ENCODE data around the gene RAB30.

DNA sequence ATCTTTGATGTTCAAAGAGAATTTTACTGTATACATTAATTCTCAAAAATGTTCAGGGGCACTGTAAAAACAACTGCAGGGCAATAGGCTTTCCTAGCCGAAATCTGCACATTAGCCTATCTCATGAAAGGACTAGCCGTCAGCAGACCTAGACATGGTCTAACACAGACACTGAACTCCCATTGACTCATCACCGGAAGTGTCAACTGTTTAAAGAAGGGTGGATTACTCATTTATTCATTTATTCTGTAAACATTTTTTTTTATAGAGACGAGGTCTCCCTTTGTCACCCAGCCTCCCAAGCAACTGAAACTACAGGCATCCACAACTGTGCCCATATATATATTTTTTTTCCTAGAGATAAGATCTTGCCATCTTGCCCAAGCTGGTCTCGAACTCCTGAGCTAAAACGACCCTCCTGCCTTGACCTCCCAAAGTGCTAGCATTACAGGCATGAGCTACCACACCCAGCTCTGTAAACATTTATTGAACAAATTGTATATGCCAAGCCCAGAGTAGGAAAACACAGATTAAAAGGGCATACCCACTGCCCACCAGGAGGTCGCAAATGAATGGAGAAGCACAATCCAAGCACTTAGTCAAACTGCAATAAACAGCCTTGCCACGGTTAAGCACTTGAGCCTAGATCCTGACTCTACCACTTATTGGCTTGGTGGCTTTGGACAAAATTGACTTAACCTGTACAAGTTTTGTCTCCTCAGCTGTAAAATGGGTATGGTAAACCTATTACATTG lies 26.6 kb downstream of the RAB30 start:
- TF ChIP-seq, protein P1, sequence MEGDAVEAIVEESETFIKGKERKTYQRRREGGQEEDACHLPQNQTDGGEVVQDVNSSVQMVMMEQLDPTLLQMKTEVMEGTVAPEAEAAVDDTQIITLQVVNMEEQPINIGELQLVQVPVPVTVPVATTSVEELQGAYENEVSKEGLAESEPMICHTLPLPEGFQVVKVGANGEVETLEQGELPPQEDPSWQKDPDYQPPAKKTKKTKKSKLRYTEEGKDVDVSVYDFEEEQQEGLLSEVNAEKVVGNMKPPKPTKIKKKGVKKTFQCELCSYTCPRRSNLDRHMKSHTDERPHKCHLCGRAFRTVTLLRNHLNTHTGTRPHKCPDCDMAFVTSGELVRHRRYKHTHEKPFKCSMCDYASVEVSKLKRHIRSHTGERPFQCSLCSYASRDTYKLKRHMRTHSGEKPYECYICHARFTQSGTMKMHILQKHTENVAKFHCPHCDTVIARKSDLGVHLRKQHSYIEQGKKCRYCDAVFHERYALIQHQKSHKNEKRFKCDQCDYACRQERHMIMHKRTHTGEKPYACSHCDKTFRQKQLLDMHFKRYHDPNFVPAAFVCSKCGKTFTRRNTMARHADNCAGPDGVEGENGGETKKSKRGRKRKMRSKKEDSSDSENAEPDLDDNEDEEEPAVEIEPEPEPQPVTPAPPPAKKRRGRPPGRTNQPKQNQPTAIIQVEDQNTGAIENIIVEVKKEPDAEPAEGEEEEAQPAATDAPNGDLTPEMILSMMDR (IDR thresholded peaks at IDR 0.05), result no peak
- TF ChIP-seq EZH2phosphoT487 (IDR thresholded peaks at IDR 0.05), result no peak
- no peak for TF ChIP-seq EZH2 (IDR thresholded peaks at IDR 0.05)

All from neural progenitor cell (in vitro differentiated cells).